ENCODE measurements around the gene CNOT11. TPM values are rescaled to one million over a fixed set of nuclear protein-coding genes. Genes with fewer than 3 reads are reported as not detected.
A peak's percentile ranks its signal among the peaks of the same experiment; 100 is the strongest.

CNOT11 gene
- total and polyA plus RNA-seq, 2 of the 13 experiments (the other 11 are each of a cell fraction or from before 2014, with no cell fraction given), result 114 to 209 TPM

- TF ChIP-seq GPN1 (CRISPR knock-in tag; IDR thresholded peaks at IDR 0.05; ENCODE audit: borderline replicate concordance) (no peak), ZFX (CRISPR knock-in tag; IDR thresholded peaks at IDR 0.05; ENCODE audit: low read depth) (peak; percentile 96), ZNF776 (CRISPR knock-in tag; IDR thresholded peaks at IDR 0.05) (peak; percentile 63; the same call in 1 of the 2 replicates), HHEX (CRISPR knock-in tag; IDR thresholded peaks at IDR 0.05) (no peak), NCOA2 (CRISPR knock-in tag; IDR thresholded peaks at IDR 0.05) (peak; percentile 34), SMAD3 (CRISPR knock-in tag; IDR thresholded peaks at IDR 0.05) (peak; percentile 75; the same call in 1 of the 2 replicates), LRRFIP1 (CRISPR knock-in tag; conservative IDR thresholded peaks at IDR 0.05) (no peak), MEIS2 (CRISPR knock-in tag; IDR thresholded peaks at IDR 0.05) (no peak; the same call in 1 of the 2 replicates), MATR3 (CRISPR knock-in tag; IDR thresholded peaks at IDR 0.05) (no peak), ZNF317 (CRISPR knock-in tag; IDR thresholded peaks at IDR 0.05) (peak; percentile 80), SUZ12 (IDR thresholded peaks at IDR 0.05; ENCODE audit: low read depth, low read length) (no peak), CEBPB (IDR thresholded peaks at IDR 0.05; ENCODE audit: borderline replicate concordance, low read depth, low read length) (no peak), GATAD1 (CRISPR knock-in tag; IDR thresholded peaks at IDR 0.05) (peak; percentile 96), ZSCAN22 (CRISPR knock-in tag; IDR thresholded peaks at IDR 0.05) (0 out of 2 replicates have a peak, but pooled peaks have one; percentile 3), ZBTB20 (CRISPR knock-in tag; IDR thresholded peaks at IDR 0.05; ENCODE audit: borderline replicate concordance, low read depth) (peak; percentile 82), PLSCR1 (CRISPR knock-in tag; IDR thresholded peaks at IDR 0.05; ENCODE audit: borderline replicate concordance) (no peak), SIN3A (IDR thresholded peaks at IDR 0.05; ENCODE audit: borderline replicate concordance, low read depth, low read length) (peak; percentile 56), SP5 (CRISPR knock-in tag; IDR thresholded peaks at IDR 0.05; ENCODE audit: borderline replicate concordance, low read depth) (peak; percentile 76), RNF2 (conservative IDR thresholded peaks at IDR 0.05; ENCODE audit: low read depth) (no peak), ZNF562 (CRISPR knock-in tag; IDR thresholded peaks at IDR 0.05; ENCODE audit: borderline replicate concordance) (no peak), RAD51 (IDR thresholded peaks at IDR 0.05; ENCODE audit: borderline replicate concordance) (no peak), ZFY (CRISPR knock-in tag; IDR thresholded peaks at IDR 0.05) (peak; percentile 97), ERF (CRISPR knock-in tag; IDR thresholded peaks at IDR 0.05) (peak; percentile 63), NFAT5 (CRISPR knock-in tag; IDR thresholded peaks at IDR 0.05) (no peak)
These were observed at the start of gene CNOT11 (continued) for GRCh38 chr2:101252408-101253012.

All from HepG2 (cell line).